Astrocyte of the cerebellum (primary cell): ENCODE data around the gene GOLGA3.

Experiments used
- DNase-seq: peaks from one replicate; pipeline ENCODE4 v3.0.0-alpha.2; 2011; ENCODE audit warnings: low read depth
- H3K4me3 ChIP-seq: 2 replicates; pipeline ENCODE4 v1.5.1; 2011; ENCODE audit warnings: mild to moderate bottlenecking, low read depth, low read length, moderate library complexity
- CTCF ChIP-seq: IDR thresholded peaks from 2 replicates; pipeline ENCODE4 v1.5.1; 2012; ENCODE audit warnings: low read length, low read depth, moderate library complexity, mild to moderate bottlenecking; ENCODE audit errors: missing control alignments
- in situ Hi-C: cut with HindIII; loops from 2 replicates; pipeline ENCODE4 v1.10.0; 2017; ENCODE audit warnings: low sequenced_read_pairs

The GOLGA3 gene

GRCh38 chr12:132789099-132789471 lies 39.6 kb downstream of the GOLGA3 start:
- in situ Hi-C loops, result no loop called here
- no peak overlapping the region for H3K4me3 ChIP-seq
- DNase-seq, result no peak
- no peak for TF ChIP-seq CTCF

- H3K4me3 ChIP-seq, result no peak overlapping the region
- in situ Hi-C loops, result no loop called here
- TF ChIP-seq CTCF, result no peak
- no peak for DNase-seq
These were observed 40.1 kb downstream of the GOLGA3 start for GRCh38 chr12:132788375-132789098.

- no peak for TF ChIP-seq CTCF
- in situ Hi-C loops, result no loop called here
These were observed 40.8 kb downstream of the GOLGA3 start for GRCh38 chr12:132787877-132788276.

DNA sequence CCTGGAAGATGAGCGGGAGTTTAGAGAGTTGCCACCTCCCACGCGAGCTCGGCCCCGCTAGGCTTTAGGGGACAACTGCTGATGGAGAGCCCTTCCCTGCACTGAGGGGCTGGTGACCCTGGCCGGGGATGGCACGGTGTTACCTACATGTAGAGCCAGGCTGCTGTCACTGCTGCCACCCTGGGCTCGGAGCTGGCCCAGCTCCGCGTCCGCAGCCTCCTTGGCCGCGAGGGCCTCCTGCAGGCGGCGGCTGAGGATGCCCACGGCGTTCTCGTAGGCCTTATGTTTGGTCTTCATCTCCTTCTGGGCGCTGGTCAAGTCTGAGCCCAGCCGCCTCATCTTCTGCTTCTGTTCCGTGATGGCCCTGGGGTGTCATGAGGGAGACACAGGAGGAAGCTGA lies 42.5 kb downstream of the GOLGA3 start:
- DNase-seq, result no peak
- no peak for TF ChIP-seq CTCF
- H3K4me3 ChIP-seq, result no peak overlapping the region
- in situ Hi-C loops, result no loop called here

More at GRCh38 chr12:132787877-132788276, 40.8 kb downstream of the GOLGA3 start:
- DNase-seq, result no peak
- no peak overlapping the region for H3K4me3 ChIP-seq

GRCh38 chr12:132784580-132784979 lies 44.1 kb downstream of the GOLGA3 start:
- in situ Hi-C loops, result no loop called here
- no peak for DNase-seq
- no peak for TF ChIP-seq CTCF
- no peak overlapping the region for H3K4me3 ChIP-seq

DNA sequence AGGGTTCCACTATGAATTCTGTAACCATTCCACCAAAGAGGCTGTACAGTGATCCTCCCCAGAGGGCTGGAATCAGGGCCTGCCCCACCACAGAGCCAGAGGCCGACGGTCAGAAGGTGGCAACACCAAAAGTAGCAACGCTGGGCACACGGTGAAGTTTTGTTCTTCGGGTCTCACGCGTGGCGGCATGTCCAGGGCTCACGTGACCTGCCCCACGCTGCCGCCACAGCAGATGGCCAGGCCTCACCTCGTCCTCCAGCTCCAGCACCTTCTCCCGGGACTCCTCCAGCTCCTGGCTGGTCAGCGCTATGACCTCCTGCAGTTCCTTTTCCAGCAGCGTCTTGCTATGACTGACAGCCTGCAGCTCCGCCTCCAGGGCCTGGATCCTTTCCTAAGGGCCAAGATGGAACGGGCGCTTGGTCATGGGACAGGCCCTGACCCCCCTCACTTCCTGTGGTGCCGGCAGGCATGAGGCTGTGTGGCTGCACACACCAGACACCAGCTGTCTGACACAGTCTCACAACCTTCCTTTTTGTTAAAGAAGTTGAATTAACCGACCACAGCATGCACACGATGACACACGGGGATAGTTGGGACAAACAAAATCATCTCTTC lies 44.6 kb downstream of the GOLGA3 start:
- in situ Hi-C loops, result no loop called here
- TF ChIP-seq CTCF, result no peak
- H3K4me3 ChIP-seq, result no peak overlapping the region
- DNase-seq, result no peak
